ENCODE results near the gene TTC12. TPM values are rescaled to one million over a fixed set of nuclear protein-coding genes. Genes with fewer than 3 reads are reported as not detected.

The TTC12 gene
- total RNA-seq, 1 donor from 2014 or later, result 5.3 TPM

GRCh38 chr11:113313601-113314000 lies 782 bp upstream of the TTC12 start:
- intact Hi-C loops (cut with DNase I), result no loop called here
- DNase-seq (ENCODE audit: missing footprints), result no peak
- ATAC-seq, result no peak

- intact Hi-C loops (cut with DNase I), result no loop called here
Observed at GRCh38 chr11:113314065-113314388, 356 bp upstream of the TTC12 start.

GRCh38 chr11:113315811-113316210 lies 1.4 kb downstream of the TTC12 start:
- ATAC-seq (no peak), DNase-seq (ENCODE audit: missing footprints) (no peak)
- intact Hi-C loops (cut with DNase I), result no loop called here

More at GRCh38 chr11:113314065-113314388, 356 bp upstream of the TTC12 start:
- no peak for DNase-seq (ENCODE audit: missing footprints)
- no peak for ATAC-seq

- no peak for DNase-seq (ENCODE audit: missing footprints)
- no peak for ATAC-seq
- intact Hi-C loops (cut with DNase I), result no loop called here
Observed at GRCh38 chr11:113316256-113316655, 1.9 kb downstream of the TTC12 start.

- DNase-seq (ENCODE audit: missing footprints) (no peak), ATAC-seq (no peak)
- intact Hi-C loops (cut with DNase I), result no loop called here
Observed at GRCh38 chr11:113317339-113317738, 3.0 kb downstream of the TTC12 start.

GRCh38 chr11:113319085-113319484 lies 4.7 kb downstream of the TTC12 start:
- ATAC-seq (no peak), DNase-seq (ENCODE audit: missing footprints) (no peak)
- intact Hi-C loops (cut with DNase I), result no loop called here

- DNase-seq (ENCODE audit: missing footprints) (no peak), ATAC-seq (no peak)
- intact Hi-C loops (cut with DNase I), result no loop called here
Observed at GRCh38 chr11:113322158-113322557, 7.8 kb downstream of the TTC12 start.

- no peak for ATAC-seq
- intact Hi-C loops (cut with DNase I), result no loop called here
- no peak for DNase-seq (ENCODE audit: missing footprints)
Observed at GRCh38 chr11:113324250-113324649, 9.9 kb downstream of the TTC12 start.

- DNase-seq (ENCODE audit: missing footprints) (no peak), ATAC-seq (no peak)
- intact Hi-C loops (cut with DNase I), result no loop called here
Observed at GRCh38 chr11:113329725-113330124, 15.3 kb downstream of the TTC12 start.

- ATAC-seq (no peak), DNase-seq (ENCODE audit: missing footprints) (no peak)
- intact Hi-C loops (cut with DNase I), result no loop called here
Observed at GRCh38 chr11:113331441-113331840, 17.1 kb downstream of the TTC12 start.

- DNase-seq (ENCODE audit: missing footprints) (no peak), ATAC-seq (peak; percentile 42)
- intact Hi-C loops (cut with DNase I), result no loop called here
Observed at GRCh38 chr11:113332023-113332422, 17.6 kb downstream of the TTC12 start.

GRCh38 chr11:113332638-113333329 lies 18.4 kb downstream of the TTC12 start:
- no peak for ATAC-seq
- intact Hi-C loops (cut with DNase I), result no loop called here
- DNase-seq (ENCODE audit: missing footprints), result no peak

- intact Hi-C loops (cut with DNase I), result no loop called here
- ATAC-seq (no peak), DNase-seq (ENCODE audit: missing footprints) (no peak)
Observed at GRCh38 chr11:113334183-113334582, 19.8 kb downstream of the TTC12 start.

GRCh38 chr11:113338730-113339129 lies 24.3 kb downstream of the TTC12 start:
- no peak for ATAC-seq
- no peak for DNase-seq (ENCODE audit: missing footprints)
- intact Hi-C loops (cut with DNase I), result no loop called here

GRCh38 chr11:113339929-113340589 lies 25.7 kb downstream of the TTC12 start:
- DNase-seq (ENCODE audit: missing footprints), result no peak
- no peak for ATAC-seq
- intact Hi-C loops (cut with DNase I), result no loop called here

GRCh38 chr11:113341388-113342165 lies 27.2 kb downstream of the TTC12 start:
- intact Hi-C loops (cut with DNase I), result no loop called here
- ATAC-seq (no peak), DNase-seq (ENCODE audit: missing footprints) (no peak)

GRCh38 chr11:113345978-113346377 lies 31.6 kb downstream of the TTC12 start:
- DNase-seq (ENCODE audit: missing footprints), result no peak
- intact Hi-C loops (cut with DNase I), result no loop called here
- no peak for ATAC-seq

- DNase-seq (ENCODE audit: missing footprints) (no peak), ATAC-seq (no peak)
- intact Hi-C loops (cut with DNase I), result no loop called here
Observed at GRCh38 chr11:113349528-113349927, 35.1 kb downstream of the TTC12 start.

GRCh38 chr11:113350336-113351067 lies 36.1 kb downstream of the TTC12 start:
- intact Hi-C loops (cut with DNase I), result no loop called here
- ATAC-seq, result no peak
- no peak for DNase-seq (ENCODE audit: missing footprints)

Measured in Right ventricle myocardium inferior (tissue), 1 donor.